ENCODE results near the gene WFDC2.

WFDC2 gene, protein sequence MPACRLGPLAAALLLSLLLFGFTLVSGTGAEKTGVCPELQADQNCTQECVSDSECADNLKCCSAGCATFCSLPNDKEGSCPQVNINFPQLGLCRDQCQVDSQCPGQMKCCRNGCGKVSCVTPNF

DNA sequence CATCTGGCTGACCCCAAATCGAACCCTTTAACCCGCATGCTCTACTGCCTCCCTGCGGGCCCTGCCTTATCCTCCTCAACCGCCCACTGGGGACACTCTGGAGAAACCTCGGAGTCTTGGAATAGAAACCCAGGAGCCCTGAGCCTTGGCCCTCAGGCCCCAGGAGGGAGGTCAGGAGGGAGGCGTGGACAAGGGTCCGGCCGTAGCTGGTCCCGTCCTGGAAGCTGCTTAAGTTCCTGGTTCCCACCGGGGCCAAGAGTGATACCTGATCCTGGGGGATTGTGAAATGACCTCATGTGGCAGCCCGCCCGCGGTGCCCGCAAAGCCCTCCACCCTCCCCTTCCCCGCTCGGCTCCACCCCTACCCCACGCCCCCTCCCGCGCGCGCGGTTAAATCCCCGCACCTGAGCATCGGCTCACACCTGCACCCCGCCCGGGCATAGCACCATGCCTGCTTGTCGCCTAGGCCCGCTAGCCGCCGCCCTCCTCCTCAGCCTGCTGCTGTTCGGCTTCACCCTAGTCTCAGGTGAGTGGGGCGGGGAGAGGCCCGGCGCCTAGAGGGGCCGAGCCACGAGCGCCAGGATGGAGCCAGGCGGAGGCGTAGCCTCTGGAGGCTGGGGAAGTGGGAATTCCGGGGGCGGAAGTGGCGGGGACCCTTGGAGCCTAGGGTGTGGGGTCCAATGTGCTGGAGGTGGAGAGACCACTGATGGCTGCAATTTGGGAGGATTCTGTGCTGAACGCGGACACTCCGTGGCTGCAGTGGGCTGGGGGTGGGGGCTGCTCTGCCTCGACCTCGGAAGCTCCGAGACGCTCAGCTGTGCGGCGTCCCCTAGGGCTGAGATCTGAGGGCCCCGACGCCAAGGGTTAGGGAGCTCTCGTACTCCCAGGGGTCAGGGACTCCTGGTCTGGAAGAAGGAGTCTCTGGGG, at the start of gene WFDC2:
WFDC2 (plus strand) TSS at position 418 of the 926 bp plus-strand sequence; CDS start at position 447, 29 bp downstream.
- DNase-seq = peak in 21 of 42 donors; percentile 7 to 52 (median 28)
- intact Hi-C loops (cut with DNase I) = no loop called here

DNA sequence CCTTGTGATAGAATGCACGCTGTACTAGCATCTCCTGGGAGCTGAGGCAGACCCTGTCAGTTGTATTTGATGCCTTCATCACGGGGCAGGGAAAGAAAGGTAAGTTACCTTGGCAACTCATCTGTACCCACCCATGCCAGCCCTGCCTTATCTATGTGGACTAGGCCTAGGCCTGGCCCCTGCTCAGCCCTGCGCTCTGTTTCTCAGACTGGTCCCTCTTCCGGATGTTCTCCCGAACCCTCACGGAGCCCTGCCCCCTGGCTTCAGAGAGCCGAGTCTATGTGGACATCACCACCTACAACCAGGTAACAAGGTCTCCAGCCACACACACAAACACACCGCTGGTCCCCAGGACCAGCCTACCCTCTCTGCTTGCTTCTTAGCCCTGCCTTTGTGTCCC, 49.4 kb upstream of the WFDC2 start:
- intact Hi-C loops (cut with DNase I) = no loop called here
- DNase-seq = peak in 1 of 42 donors; percentile 36

DNA sequence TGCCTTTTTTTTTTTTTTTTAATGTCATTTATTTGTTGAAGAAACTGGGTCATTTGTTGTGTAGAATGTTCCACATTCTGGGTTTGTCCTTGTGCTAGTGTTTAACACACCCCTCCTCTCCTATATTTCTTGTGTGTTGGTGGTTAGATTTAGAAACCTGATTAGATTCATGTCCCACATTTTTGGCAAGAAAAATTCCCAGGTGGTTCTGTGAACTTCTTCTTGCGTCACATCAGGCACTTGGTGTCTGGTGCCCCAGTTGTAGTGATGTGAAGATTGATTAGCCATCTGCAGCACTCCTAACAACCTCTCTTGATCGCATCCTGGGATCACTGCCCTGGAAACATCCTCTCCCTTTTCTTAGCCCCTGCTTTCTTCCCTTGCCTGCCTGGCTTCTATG, 45.9 kb upstream of the WFDC2 start:
- no peak for DNase-seq
- intact Hi-C loops (cut with DNase I) = no loop called here

DNA sequence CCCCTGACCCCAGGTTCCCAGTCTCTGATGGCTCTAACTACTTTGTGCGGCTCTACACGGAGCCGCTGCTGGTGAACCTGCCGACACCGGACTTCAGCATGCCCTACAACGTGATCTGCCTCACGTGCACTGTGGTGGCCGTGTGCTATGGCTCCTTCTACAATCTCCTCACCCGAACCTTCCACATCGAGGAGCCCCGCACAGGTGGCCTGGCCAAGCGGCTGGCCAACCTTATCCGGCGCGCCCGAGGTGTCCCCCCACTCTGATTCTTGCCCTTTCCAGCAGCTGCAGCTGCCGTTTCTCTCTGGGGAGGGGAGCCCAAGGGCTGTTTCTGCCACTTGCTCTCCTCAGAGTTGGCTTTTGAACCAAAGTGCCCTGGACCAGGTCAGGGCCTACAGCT, 44.0 kb upstream of the WFDC2 start:
- intact Hi-C loops (cut with DNase I) = no loop called here
- no peak for DNase-seq

DNA sequence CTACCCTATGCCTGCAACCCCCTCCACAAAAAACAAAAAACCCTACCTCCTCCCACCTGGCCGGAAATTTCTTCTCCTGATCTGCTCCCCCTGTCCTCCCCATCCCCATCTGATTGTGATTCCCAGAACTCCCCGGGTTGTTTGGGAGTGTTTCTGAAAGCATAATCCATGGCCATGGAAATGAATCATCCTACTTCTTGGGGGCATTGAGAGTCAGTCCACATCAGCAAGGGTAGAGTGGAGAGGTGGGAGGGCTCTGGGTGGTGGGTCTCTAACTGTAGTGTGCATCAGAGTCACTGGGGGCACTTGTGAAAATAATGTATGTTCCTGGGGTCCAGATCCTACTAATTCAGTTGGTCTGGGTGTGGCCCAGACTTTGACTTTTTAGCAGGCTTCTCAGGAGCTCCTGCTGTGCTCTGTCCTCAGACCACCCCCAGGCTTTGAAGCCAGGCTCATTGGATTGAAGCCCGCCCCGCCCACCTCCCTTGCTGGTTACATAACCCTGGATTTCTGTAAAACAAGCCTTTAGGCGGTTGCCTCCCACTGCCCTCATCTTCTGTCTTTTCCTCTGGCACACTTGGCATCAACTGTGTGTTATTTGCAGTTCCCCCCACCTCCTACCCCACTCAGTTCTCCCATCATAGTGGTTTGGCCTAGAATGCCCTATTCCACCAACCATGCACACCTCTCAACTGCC, 43.1 kb upstream of the WFDC2 start:
- peak; percentile 62 to 94 (median 80) for DNase-seq
- intact Hi-C loops (cut with DNase I) = no loop called here

DNA sequence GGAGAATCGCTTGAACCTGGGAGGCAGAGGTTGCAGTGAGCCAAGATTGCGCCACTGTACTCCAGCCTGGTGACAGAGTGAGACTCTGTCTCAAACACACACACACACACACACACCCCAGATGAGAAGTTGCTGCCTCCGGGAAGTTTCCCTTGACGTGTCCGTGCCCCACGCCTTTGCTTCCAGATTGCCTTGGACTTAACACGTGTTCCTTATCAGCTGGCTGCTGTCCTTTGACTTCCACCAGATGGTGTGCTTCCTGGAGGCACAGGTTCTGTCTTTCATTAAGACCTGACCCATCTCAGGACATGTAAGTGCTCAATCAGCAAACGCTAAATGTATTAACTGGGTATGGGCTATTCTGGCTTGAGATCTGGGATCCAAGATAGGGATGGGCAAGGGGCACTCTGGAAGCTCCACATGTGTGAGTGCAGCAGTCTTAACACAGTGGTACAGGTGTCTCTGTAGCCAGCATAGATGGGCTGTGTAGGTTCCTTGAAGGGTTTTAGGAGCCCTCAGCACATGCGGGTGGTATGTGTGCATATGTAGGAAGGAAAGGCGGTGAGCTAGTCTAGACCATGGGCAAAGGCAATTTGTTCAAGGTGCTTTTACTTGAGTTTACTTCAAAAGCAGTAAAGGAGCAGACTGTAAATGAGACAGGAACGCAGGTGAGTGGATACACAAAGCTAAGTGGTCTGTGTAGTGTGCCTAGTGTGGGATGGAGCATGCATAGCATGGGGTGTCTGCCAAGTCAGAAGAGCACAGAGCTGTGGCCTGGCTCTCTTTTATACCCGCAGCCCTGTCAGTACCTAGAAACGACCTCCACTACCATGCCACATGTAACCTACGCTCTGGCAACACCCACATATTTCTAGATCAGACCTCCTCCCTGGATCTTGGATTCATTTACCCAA, 42.1 kb upstream of the WFDC2 start:
- intact Hi-C loops (cut with DNase I) = no loop called here
- DNase-seq = no peak

DNA sequence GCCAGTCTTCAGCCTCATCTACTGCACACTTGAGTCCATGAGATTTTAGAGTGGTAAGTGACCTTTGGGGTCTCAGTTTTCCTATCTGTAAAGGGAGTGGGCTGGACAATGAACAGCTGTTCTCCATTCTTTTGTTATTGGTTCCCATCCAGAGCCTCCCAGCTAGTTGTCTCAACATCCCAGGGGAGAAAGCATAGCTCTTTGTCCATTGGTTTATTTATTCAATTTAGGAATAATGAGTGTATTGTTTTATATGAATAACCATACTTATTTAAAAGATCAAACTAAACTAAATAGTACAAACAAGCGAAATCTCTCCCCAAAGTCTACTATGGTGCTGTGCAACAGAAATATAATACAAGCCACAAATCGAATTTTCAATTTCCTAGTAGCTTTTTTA, 39.9 kb upstream of the WFDC2 start:
- intact Hi-C loops (cut with DNase I) = no loop called here
- DNase-seq = peak in 12 of 42 donors; percentile 35 to 75 (median 54)

DNA sequence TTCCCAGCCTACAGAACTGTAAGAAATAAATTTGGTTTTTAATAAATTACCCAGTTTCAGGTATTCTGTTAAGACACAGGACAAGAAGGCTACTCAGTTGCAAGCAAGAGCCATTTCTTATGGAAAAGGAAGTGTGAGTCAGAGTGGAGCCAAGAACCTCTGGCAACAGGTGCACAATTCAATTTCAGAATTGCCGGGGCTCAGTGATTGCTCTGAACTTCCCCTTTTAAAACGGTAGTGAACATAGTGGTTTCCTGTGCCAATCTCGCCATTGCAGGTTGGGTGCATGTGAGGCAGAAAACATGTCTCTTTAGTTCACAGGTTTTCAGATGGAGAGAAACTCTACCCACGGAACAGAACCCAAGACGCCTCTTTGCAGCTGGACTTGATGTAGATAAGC, 37.3 kb upstream of the WFDC2 start:
- intact Hi-C loops (cut with DNase I) = loop anchor here (2.0 kb wide), 1 partner anchor 23 kb away; the partner anchor contains the start of gene DBNDD2

DNA sequence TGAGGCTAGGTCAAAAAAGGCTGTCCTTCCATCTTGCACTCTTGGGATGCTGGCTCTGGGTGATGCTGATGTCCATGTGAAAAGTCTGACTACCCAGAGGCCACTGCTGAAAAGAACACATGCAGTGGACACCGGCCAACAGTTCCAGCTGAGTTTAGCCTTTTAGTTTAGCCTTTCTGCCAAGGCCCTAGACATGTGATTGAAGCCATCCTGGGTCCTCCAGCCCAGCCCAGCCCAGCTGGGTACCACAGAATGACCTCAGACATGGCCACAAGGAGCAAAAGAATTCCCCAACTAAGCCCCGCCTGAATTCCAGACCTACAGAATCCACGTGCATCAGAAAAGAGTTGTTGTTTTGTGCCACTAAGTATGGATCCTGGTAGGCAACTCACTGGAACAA, 36.2 kb upstream of the WFDC2 start:
- intact Hi-C loops (cut with DNase I) = loop anchor here (2.0 kb wide), 1 partner anchor 25 kb away; the partner anchor contains the start of gene DBNDD2

More for the DNA sequence above, 37.3 kb upstream of the WFDC2 start:
- no peak for DNase-seq

DNA sequence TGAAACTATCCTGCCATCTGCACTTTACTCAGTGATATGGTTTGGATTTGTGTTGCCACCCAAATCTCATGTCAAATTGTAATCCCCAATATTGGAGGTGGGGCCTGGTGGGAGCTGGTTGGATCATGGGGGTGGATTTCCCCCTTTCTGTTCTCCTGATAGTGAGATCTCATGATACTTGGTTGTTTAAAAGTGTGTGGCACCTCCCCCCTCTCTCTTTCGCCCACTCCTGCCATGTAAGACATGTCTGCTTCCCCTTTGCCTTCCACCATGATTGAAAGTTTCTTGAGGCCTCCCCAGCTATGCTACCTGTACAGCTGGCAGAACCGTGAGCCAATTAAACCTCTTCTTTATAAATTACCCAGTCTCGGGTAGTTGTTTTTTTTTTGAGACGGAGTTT, 35.6 kb upstream of the WFDC2 start:
- DNase-seq = no peak
- intact Hi-C loops (cut with DNase I) = loop anchor here (2.0 kb wide), 1 partner anchor 25 kb away; the partner anchor contains the start of gene DBNDD2

More for the DNA sequence above, 36.2 kb upstream of the WFDC2 start:
- DNase-seq = peak; percentile 71 to 97 (median 92)

DNA sequence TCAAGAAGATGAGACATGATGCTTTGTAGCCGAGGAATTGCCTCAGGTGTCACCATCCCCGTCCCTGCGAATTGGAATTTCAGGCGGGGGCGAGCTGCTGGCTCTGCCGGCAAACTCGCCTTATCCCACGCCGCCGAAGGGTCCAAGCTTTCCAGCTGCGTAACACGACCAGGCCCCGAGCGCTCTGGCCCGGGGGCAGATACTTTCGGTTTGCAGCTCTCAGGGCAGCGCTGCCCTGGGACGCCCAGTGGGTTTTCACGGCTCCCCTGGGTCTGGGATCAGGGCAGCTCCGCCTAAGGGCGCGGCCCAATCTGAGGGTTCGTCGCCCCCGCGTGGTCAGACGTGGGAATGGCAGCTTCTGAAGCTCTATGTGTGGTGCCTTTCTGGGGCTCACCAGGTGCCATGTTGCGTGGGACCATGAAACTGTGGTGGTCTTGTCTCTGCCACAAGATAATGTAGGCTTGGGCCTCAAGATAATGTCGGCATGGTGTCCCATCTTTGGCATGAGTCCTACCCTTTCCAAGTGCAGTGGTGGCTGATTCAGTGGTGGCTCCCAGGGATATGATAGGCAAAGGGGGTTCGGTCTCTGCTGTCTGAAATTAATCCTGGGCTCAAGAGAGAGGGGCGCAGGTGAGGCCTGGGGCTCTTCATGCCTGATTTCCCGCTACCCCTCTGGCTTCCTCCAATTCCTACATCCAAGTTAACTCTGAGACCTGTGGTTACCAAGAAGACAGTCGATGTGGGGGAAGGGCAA, 32.6 kb upstream of the WFDC2 start:
- intact Hi-C loops (cut with DNase I) = loop anchor here (5.0 kb wide), 1 partner anchor 65 kb away; no protein-coding TSS in a partner anchor
- peak; percentile 82 to 98 (median 94) for DNase-seq

DNA sequence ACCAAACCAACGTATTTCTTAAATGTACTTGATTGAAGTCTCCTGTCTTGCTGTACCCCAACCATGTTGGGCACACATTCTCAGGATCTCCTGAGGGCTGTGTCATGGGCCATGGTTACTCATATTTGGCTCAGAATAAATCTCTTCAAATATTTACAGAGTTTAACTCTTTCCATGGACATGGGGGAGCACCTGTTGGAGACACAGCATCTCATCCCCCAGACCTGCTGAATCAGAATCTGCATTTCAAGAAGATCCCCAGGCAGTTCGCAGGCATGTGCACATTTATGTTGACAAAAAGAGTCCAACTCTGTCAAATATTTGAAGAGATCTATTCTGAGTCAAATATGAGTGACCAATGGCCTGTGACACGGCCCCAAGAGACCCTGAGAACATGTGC, 29.1 kb upstream of the WFDC2 start:
- intact Hi-C loops (cut with DNase I) = no loop called here
- DNase-seq = no peak

DNA sequence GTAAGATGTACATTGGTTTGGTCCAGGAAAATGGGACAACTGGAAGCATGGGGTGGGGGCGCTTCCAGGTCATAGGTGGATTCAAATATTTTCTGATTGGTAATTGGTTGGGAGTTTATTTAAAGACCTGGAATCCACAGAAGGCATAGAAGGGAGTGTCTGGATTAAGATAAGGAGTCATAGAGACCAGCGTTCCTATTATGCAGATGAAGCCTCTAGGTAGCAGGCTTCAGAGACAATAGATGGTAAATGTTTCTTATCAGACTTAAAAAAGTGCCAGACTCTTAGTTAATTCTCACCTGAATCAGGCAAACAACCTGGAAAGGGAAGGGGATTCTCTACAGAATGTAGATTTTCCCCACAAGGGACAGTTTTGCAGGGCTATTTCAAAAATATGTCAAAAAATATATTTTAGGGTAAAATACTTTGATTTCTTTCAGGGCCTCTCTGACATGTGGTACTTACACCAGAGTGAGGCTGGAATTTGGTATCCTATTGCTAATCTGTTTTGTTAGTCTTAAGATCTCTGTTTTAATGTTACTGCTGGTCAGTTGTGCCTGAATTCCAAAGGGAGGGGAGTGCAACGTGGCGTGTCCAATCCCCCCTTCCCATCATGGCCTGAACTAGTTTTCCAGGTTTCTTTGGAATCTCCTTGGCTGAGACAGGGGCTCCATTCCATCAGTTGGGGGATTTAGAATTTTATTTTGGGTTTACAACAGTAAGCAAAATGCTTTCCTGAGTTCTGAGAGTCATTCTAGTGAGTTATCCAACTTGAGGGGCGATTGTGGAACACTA, 28.5 kb upstream of the WFDC2 start:
- intact Hi-C loops (cut with DNase I) = no loop called here
- no peak for DNase-seq

DNA sequence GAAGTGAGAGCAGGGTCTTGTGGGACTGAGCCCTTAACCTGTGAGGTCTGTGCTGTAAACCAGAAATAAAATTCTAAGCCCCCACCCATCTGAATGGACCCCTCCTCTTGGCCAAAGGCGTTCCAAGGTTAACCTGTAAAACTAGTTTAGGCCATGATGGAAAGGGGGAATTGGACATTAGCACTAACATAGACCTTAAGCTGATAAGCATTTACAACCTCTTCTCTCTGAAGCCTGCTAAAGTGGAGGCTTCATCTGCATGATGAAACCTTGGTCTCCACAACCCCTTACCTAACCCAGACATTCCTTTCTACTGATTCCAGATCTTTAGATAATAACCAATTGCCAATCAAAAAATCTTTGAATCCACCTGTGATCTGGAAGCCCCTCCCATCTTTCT, 27.8 kb upstream of the WFDC2 start:
- no peak for DNase-seq
- intact Hi-C loops (cut with DNase I) = no loop called here

DNA sequence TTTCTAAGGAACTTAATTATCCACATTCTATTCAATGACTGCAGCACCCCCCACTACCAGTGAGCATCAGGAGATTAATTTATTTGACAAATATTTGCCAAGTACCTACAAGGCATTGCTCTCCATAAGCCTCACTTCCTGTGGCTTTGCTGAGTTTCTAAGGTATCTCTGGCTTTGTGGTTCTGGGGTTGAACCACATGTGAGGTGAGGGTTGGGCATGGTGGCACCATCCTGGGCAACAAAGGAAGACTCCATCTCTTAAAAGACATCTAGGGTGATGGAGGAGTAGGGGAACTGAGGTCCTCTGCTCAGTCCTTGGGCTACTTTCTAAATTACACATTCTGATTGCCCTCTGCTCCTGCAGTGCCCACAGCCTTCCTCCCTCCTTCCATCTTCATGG, 25.5 kb upstream of the WFDC2 start:
- DNase-seq = no peak
- intact Hi-C loops (cut with DNase I) = no loop called here

DNA sequence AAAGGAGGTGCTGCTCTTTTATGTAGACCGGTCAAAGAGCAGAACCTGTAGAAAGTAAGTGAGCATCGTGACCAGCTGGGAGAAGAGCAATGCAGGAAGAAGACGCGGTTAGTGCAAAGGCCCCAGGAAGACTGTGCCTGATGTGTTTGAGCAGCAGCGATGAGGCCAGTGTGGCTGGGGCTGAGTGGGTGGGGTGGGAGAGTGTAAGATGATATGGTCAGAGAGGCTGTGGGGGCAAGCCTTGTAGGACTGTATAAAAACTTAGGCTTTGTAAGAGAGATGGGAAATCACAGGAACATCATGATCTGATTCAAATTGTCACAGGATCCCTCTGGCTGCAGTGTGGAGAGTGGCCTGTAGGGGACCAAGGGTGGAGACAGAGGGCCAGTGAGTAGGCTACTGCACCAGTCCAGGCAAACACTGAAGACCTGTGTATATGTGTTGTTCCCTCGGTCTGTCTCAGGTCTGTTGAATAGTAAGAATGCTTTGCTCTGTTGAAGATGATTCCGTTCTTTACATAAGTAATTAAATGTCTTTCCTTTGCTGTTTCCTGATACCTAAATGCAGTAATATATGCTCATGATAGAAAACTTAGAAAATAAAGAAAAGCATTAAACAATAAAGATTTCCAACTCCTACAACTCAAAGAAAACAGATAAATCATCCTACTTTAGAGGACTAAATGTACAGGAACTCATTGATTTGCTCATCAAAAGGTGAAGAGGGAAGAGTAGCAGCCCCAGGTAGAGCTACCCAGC, 23.6 kb upstream of the WFDC2 start:
- intact Hi-C loops (cut with DNase I) = loop anchor here (5.0 kb wide), 1 partner anchor 134 kb away; no protein-coding TSS in a partner anchor

More for the DNA sequence above, 23.6 kb upstream of the WFDC2 start:
- DNase-seq = no peak

All from head of caudate nucleus (tissue), 42 donors.